GM19397 (cell line): ENCODE measurements around the gene LRFN4.

ENCODE experiments used
- ATAC-seq: cut with Tn5 transposase; IDR thresholded peaks from one replicate; pipeline ENCODE4 v1.9.1; 2021; ENCODE audit warnings: mild to moderate bottlenecking, moderate library complexity; ENCODE audit not compliant: unreplicated experiment

Gene LRFN4

DNA sequence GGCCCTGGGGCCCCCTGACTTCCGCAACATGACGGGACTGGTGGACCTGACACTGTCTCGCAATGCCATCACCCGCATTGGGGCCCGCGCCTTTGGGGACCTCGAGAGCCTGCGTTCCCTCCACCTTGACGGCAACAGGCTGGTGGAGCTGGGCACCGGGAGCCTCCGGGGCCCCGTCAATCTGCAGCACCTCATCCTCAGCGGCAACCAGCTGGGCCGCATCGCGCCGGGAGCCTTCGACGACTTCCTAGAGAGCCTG is 992 bp downstream of the LRFN4 start:
- no peak for ATAC-seq

DNA sequence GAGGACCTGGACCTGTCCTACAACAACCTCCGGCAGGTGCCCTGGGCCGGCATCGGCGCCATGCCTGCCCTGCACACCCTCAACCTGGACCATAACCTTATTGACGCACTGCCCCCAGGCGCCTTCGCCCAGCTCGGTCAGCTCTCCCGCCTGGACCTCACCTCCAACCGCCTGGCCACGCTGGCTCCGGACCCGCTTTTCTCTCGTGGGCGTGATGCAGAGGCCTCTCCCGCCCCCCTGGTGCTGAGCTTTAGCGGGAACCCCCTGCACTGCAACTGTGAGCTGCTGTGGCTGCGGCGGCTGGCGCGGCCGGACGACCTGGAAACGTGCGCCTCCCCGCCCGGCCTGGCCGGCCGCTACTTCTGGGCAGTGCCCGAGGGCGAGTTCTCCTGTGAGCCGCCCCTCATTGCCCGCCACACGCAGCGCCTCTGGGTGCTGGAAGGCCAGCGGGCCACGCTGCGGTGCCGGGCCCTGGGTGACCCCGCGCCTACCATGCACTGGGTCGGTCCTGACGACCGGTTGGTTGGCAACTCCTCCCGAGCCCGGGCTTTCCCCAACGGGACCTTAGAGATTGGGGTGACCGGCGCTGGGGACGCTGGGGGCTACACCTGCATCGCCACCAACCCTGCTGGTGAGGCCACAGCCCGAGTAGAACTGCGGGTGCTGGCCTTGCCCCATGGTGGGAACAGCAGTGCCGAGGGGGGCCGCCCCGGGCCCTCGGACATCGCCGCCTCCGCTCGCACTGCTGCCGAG is 1.5 kb downstream of the LRFN4 start:
- no peak for ATAC-seq

DNA sequence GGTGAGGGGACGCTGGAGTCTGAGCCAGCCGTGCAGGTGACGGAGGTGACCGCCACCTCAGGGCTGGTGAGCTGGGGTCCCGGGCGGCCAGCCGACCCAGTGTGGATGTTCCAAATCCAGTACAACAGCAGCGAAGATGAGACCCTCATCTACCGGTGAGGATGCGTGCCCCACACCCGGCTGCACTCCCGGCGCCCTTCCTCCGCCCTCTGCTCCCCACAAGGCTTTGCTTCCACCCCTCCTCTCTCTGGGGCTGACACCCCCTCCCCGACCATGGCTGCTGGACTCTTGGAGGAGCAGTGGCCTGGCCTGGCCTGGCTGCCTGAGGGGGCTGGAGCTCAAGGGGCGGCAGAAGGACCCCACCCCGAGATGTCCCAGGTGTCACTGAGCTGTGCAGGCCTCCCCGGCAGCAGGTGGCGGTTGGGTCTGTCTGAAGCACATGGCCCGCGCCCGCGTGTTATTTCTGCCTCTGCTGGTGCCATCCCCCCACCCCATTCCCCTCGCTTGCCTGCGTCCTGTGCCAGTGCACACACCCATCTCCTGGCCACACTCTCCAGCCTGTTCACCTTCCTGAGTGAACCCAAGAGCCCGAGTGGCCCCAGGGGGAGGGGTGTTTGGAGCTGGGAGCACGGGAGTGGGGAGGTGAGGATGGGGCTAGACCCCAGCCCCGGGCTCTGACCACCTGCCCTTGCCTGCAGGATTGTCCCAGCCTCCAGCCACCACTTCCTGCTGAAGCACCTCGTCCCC is 2.2 kb downstream of the LRFN4 start:
- ATAC-seq = no peak

DNA sequence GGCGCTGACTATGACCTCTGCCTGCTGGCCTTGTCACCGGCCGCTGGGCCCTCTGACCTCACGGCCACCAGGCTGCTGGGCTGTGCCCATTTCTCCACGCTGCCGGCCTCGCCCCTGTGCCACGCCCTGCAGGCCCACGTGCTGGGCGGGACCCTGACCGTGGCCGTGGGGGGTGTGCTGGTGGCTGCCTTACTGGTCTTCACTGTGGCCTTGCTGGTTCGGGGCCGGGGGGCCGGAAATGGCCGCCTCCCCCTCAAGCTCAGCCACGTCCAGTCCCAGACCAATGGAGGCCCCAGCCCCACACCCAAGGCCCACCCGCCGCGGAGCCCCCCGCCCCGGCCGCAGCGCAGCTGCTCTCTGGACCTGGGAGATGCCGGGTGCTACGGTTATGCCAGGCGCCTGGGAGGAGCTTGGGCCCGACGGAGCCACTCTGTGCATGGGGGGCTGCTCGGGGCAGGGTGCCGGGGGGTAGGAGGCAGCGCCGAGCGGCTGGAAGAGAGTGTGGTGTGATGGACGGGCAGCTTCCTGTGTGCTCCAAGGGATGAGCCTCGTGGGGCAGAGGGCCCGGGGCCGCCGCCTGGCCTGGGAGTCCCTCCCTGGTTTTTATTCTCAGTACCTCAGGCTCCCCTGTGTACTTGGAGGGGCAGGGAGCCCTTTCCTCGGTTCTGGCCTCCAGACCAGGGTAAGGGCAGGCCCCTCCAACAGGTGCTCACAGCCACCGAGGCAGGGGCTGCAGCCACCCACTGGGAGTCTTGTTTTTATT is 3.0 kb downstream of the LRFN4 start:
- no peak for ATAC-seq

DNA sequence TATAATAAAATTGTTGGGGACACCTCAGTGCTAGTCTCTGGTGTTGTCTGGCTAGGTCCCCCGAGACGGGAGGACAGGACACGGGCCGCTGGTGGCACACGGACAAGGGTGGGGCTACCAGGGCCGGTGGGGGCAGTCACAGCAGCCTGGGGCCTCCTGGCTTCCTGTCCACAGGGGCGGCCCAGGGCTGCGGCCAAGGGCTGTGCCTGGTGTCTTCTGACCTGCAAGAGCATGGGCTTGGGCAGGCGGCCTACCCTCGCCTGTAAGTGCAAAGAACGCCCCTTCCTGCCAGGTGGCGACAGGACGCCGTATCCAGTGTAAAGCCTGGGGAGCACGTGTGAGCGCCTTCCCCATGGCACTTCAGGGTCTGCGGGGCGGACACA is 3.6 kb downstream of the LRFN4 start:
- no peak for ATAC-seq

DNA sequence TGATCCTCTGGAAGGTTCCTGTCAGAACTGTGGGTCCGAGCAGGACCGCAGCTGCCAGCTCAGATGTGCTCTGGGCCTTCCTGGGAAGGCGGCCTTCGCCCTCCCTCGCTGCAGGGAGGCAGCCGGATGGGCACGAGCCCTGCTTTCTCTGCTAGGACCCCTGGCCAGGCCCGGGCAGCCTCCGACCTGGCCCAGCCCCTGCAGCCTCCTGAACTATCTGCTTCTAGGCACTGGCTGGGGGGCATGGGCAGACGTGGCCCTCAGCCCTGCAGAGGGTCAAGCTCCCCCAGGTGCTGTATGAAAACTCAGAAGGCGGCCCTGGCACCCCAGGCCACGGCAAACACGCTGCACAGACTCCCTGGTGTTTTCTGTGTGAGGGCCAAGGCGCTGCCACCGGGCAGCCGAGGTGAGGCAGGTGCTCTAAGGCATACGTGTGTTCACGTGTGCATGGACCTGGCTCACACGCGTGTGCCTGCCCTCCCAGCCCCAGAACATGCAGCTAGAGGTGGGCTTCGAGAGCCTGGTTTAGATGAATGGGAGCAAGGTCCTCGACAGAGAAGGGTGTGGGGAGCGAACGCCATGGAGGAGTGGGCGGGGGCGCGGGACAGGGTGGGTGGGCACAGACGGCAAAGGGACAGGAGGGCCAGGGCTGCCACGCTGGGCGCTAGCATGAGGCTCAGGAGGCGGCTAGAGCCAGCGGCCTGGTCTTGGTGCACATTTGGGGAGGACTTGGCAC is 4.3 kb downstream of the LRFN4 start:
- ATAC-seq = no peak

DNA sequence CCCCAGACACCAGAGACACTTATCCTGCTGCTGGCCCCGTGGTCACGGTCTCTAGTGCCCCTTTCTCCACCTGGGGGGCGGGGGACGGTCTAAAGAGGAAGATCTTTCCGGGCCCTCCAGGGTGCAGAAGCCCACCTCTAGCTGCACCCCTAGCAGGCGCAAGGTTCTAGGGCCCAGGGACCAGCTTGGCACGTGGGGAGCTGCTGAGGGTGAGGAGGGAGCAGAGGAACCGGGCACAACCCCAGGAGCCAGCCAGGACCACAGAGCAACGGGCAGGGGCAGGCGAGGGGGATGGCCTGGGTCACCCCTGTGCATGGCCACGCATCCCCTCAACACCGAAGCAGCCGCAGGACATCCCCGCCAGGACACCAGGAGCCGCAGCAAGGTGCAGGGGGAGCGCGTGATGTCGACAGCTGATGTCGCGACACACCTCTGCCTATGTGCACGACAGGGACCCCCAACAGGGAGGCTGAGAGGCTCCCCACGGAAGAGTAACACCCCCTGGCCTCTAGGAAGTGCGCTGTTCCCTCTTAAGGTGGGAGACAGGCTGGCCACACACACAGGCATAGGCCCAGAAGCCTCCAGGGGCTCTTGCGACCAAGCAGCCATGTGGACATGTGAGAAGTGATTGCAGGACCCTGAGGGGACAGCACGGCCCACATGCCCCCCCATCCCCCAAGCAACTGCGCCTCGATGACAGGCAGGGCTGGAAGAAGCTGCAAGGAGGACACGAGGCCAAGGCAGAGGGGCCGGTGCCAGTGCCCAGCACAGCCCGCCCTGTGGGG is 5.1 kb downstream of the LRFN4 start:
- no peak for ATAC-seq

DNA sequence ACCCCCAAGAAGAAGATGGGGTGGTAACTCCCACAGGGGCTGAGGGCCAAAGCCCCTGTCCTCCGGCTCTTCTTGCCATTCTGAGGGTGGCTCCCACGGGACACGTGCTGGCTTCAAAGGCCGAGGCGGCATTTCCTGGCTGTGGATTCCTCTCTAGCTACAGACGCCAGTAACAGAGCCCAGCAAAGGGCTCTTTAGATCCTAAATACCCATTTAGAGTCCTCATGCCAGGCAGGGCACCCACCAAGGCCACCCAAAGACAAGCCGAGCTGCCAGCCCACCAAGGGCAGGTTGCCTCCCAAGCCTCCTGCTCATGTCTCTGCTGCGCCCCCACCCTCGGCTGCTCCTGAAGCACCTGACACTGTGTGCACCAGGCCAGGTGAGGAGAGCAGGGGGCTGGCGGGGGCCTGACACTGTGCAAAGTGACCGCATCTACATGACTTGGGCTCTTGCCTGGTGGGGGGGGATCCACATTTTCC is 5.7 kb downstream of the LRFN4 start:
- no peak for ATAC-seq

DNA sequence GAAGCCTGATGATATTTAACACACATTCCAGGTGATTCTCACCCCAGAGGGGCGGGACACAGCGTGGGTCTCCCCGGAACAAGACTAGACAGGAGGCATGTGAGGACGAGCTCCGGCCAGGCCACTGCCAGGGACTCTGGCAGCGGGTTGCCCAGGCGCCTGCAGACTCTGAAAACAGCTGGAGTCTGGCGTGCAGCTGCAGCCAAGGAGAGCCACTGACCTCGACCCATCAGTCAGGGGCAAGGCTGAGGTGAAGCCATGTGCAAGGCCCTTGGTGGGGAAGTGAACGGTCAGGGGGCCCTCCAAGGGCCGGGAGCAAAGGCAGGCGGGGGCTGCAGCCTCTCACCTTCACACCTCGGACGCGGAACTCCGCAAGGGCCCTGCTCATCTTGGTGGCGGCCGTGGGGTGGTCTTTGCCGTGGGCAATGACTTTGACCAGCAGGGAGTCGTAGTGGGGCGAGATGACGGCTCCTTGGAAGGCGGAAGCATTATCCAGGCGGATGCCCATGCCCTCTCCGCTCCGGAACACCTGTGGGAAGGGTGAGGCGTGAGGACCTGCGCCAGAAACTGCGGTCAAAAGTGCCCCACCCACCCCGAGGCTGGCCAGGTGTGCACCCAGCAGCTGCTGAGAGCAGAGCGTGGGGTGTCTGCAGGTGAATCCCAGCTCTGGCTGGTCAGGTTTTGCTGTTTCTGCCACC is 6.7 kb downstream of the LRFN4 start:
- no peak for ATAC-seq

DNA sequence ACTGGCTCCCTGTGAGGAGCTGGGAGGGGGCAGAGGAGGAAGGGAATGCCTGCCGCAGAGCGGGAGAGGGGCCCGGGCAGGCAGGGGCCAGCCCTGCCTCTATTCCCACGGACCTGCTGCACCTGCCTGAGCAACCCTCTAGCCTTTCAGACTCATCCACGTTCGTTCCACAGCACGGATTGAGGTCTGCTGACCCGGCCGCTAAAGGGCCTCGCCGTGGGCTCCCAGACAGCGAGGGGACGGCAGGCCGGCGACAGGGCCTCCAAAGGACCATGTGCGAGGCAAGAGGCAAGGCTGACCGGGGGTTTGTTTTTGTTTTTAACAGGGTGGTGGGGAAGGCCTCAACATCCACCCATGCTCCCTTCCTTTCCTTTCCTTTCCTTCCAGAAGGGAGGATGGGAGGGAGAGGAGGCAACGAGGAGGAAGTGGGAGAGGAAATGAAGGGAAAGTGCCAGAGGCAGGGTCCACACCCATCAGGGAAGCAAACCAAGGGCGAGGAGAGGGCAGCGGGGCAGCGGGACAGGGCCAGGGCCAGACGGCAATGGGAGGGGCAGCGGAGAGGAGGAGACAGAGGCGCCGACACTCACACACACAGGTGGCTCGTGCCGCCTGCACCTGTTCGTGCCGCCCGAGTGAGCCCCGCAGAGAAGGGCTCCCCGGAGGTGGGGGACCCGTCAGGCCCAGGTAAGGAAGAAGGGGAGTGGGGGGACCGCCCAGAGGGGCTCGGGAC is 7.5 kb downstream of the LRFN4 start:
- no peak for ATAC-seq

DNA sequence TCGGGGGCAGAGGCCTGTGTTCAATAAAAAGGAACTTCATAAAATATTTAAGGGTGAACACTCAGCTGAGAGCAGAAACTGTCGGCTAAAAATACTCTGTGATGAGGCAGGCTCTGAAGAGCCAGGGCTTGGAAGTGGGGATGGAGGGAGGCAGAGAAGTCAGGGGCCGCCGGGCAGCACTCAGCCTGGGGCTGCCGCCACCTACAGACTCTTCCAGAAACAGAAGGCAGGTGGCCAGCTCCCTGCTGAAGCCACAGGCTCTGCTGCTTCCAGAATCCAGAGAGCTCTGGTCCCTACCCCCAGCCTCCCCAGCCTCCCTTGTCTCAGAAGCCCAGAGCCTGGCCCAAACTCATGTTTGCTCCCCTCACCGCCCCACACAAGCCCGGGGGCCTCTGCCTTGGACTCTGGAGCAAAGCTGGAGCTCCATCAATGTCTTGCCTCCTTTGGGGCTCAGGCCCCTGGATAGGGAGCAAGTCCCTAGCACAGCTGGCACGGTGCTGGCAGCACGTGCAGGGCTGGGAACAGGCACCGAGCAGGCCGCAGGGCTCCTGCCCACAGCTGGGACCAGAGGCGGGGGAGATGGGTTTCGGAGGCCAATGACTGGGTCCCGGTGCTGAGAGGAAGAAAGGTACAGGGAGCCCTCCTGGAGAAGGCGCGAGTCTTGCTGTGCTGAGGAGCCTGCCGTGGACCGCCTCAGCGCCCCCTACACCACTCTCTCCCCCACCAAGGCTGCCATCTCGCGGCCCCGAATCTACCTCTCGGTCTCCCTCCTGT is 8.2 kb downstream of the LRFN4 start:
- no peak for ATAC-seq

DNA sequence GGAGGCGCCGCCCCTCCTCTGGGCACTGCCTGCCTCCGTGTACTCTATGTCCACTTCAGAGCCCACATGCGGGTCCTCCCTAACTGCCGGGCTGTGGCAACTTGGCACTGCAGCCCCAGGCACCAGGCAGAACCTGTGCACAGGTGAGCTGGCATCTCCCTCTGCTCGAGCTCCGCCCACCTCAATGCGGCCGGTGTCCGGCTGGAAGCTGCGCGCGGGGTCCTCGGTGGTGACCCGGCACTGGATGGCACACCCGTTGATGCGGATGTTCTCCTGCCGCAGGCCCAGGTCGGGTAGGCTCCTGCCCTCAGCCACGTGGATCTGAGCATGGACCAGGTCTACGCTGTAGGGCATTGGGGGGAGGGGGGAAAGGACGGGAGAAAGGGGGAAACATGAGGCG is 9.1 kb downstream of the LRFN4 start:
- ATAC-seq = no peak

DNA sequence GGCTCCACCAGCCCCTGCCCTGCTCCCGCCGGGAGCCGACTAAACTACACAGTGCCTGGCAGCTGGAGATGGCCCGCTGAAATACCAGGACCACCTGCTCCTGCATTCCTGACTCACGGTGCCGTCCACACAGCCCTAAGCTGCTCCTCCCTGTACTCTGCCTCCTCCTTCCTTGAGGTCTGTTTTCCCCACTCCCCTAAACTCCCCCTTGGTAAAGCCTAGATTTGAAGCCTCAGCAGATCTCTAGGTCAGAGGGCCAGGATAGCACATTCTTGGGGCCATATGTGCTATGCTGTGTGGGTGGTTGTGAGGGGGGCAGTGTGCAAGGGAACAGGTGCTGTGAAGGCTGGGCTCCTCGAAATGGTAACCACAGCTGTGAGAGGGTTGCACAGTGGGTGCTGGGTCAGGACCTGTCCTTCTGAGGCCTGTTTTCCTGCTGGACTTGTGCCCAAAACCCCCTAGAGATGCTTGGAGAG is 9.7 kb downstream of the LRFN4 start:
- ATAC-seq = no peak

DNA sequence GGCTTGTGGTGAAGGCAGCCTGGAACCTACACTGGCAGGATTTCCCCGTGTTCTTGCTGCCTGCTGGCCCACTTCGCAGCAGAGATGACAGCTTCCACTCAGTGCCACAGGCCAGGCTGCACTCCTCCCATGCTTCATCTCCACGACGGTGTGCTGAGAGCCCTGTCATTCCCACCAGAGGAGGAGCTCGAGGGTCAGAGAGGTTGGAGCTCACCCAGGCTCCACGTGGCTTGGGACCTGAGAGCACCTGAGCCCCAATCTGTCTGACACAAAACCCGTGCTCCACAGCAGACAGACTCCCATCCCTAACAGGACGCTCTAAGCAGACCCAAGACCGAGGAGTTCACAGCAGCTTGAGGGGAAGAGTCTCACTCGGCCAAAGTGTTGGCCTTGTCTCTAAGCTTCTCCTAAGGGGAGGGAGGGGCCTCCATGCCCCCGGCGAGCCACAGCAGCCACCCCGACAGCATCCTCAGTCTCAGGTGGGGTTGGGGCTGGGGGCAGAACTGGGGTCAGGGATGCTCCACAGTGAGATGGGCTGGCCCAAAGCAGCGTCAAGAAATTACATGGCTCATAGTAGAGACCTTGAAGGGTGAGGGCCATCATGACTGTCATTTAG is 10.7 kb downstream of the LRFN4 start:
- ATAC-seq = no peak

DNA sequence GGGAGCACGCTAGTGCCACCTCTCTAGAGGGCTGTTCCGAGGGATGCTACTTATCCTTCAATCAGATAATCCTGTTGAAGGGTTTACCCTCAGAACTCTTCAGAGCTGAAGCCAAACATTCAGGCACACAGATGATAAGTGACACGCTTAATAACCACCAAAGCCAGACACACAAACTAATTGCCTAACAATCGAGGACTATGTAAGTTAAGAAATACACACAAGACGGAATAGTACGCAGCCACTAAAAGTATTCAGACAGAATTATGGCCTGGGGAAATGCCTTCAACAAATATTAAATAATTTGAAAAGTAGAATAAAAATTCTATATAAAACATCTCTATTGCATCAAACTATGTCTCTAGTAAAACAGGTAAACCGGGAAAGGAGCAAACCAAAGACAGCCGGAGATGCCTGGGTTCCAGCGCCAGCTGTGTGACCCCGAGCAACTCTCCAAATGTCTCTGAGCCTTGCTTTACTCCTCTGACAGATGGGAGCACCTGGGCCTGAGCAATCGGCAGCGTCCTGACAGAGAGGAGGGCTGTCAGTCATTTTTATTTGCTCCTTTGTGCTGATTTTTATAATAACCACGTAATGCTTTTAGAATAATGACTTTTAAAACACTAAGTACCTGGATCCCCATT is 11.3 kb downstream of the LRFN4 start:
- no peak for ATAC-seq

DNA sequence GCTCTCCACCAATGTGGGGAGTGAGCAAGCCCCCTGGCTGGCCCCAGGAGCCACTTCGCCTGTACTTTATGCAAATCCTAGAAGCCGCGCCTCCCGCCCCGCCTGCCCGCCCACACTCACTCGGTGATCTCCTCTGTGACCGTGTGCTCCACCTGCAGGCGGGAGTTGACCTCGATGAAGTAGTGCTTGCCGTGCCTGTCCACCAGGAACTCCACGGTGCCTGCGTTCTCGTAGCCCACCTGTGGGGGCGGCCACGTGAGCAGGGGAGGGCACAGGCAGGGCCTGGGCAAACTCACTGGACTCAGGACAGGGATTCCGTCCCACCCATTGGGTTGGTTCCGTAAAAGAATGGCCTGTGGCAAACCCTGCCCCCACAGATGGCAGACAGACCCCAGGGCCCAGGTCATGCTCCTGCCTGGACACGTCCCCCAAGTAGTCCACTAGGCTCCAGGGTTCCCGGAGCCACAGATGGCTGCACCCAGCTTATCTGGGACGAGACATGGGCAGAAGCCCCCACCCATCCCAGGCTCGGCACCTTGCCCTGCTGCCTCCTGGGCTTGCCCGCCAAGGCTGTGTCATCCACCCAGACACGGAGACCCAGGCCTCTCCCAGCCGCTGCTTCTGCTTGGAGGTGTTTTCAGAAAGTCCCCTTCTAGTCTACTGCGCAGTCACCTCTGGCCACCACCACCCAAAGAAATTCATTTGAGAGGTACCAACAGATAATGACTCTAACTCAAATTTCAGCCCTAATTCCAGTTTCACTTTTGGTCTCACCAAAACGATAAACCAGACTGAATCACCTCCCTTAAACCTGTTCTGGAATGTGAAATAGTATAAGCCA is 12.1 kb downstream of the LRFN4 start:
- ATAC-seq = peak; percentile 66

DNA sequence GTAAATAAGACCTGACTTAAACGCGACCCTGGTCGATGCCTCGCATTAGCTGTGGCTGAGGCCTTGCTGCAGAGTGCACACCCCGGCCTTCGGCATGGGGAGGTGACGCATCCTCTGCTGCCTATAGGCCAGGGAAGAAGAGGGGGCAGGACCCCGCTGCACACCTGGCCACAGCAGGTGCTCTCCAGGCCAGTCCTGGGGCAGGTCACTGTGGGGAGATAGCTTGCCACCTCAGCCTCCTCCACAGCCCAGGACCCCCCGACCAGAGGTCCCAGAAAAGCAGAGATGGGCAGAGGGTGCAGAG is 12.7 kb downstream of the LRFN4 start:
- no peak for ATAC-seq
